ENCODE results near the gene LAIR2. TPM values are rescaled to one million over a fixed set of nuclear protein-coding genes. Genes with fewer than 3 reads are reported as not detected.
A peak's percentile ranks its signal among the peaks of the same experiment; 100 is the strongest.

The LAIR2 gene
- total and polyA plus RNA-seq, 9 donors, result 0.29 to 0.41 TPM; not detected in 7

- DNase-seq, result no peak
- no peaks in the 10 kb centered on the region for H3K36me3 ChIP-seq (ENCODE audit: control insufficient read depth, insufficient read depth, low read length)
- no peak overlapping the region for H3K27ac ChIP-seq (ENCODE audit: low read length)
- no peak overlapping the region for H3K4me3 ChIP-seq (ENCODE audit: low read length)
- peaks cover 4% of the 10 kb centered on the region for H3K27me3 ChIP-seq (ENCODE audit: control insufficient read depth, insufficient read depth, low read length)
- H3K9me3 ChIP-seq (replicated peaks; ENCODE audit: control insufficient read depth, low read depth, low read length), result no peaks in the 10 kb centered on the region
- peaks cover 10% of the 10 kb centered on the region for H3K4me1 ChIP-seq (ENCODE audit: control insufficient read depth, insufficient read depth, low read length)
- WGBS (ENCODE audit: insufficient coverage), result 85% methylated on average over 2 of the region's 3 CpGs
Observed at GRCh38 chr19:54477650-54478049, 25.0 kb upstream of the LAIR2 start.

GRCh38 chr19:54478677-54479266 lies 23.9 kb upstream of the LAIR2 start:
- Histone ChIP-seq H3K4me1 (ENCODE audit: control insufficient read depth, insufficient read depth, low read length) (peaks cover 3% of the 10 kb centered on the region), H3K27ac (ENCODE audit: low read length) (no peak overlapping the region), H3K27me3 (ENCODE audit: control insufficient read depth, insufficient read depth, low read length) (peaks cover 2% of the 10 kb centered on the region), H3K4me3 (ENCODE audit: low read length) (no peak overlapping the region), H3K9me3 (replicated peaks; ENCODE audit: control insufficient read depth, low read depth, low read length) (no peaks in the 10 kb centered on the region), H3K36me3 (ENCODE audit: control insufficient read depth, insufficient read depth, low read length) (no peaks in the 10 kb centered on the region)
- WGBS (ENCODE audit: insufficient coverage), result 0% methylated on average over 1 of the region's 10 CpGs
- DNase-seq, result peak; percentile 59

GRCh38 chr19:54480051-54480450 lies 22.6 kb upstream of the LAIR2 start:
- Histone ChIP-seq H3K9me3 (replicated peaks; ENCODE audit: control insufficient read depth, low read depth, low read length) (no peaks in the 10 kb centered on the region), H3K4me3 (ENCODE audit: low read length) (no peak overlapping the region), H3K36me3 (ENCODE audit: control insufficient read depth, insufficient read depth, low read length) (no peaks in the 10 kb centered on the region), H3K27ac (ENCODE audit: low read length) (no peak overlapping the region), H3K4me1 (ENCODE audit: control insufficient read depth, insufficient read depth, low read length) (no peaks in the 10 kb centered on the region), H3K27me3 (ENCODE audit: control insufficient read depth, insufficient read depth, low read length) (peaks cover 2% of the 10 kb centered on the region)
- no CpG with 5 or more reads among the region's 2 CpGs for WGBS (ENCODE audit: insufficient coverage)
- DNase-seq, result no peak

GRCh38 chr19:54481326-54481930 lies 21.2 kb upstream of the LAIR2 start:
- no peak overlapping the region for H3K4me3 ChIP-seq (ENCODE audit: low read length)
- peak; percentile 72 for DNase-seq
- H3K4me1 ChIP-seq (ENCODE audit: control insufficient read depth, insufficient read depth, low read length), result no peaks in the 10 kb centered on the region
- no peaks in the 10 kb centered on the region for H3K36me3 ChIP-seq (ENCODE audit: control insufficient read depth, insufficient read depth, low read length)
- no peaks in the 10 kb centered on the region for H3K9me3 ChIP-seq (replicated peaks; ENCODE audit: control insufficient read depth, low read depth, low read length)
- no peak overlapping the region for H3K27ac ChIP-seq (ENCODE audit: low read length)
- WGBS (ENCODE audit: insufficient coverage), result under 1% methylated on average over 10 of the region's 16 CpGs
- peaks cover 2% of the 10 kb centered on the region for H3K27me3 ChIP-seq (ENCODE audit: control insufficient read depth, insufficient read depth, low read length)

- DNase-seq, result no peak
- no peaks in the 10 kb centered on the region for H3K36me3 ChIP-seq (ENCODE audit: control insufficient read depth, insufficient read depth, low read length)
- no peak overlapping the region for H3K27ac ChIP-seq (ENCODE audit: low read length)
- peaks cover 2% of the 10 kb centered on the region for H3K27me3 ChIP-seq (ENCODE audit: control insufficient read depth, insufficient read depth, low read length)
- H3K4me3 ChIP-seq (ENCODE audit: low read length), result no peak overlapping the region
- WGBS (ENCODE audit: insufficient coverage), result no CpG with 5 or more reads among the region's 3 CpGs
- no peaks in the 10 kb centered on the region for H3K4me1 ChIP-seq (ENCODE audit: control insufficient read depth, insufficient read depth, low read length)
- no peaks in the 10 kb centered on the region for H3K9me3 ChIP-seq (replicated peaks; ENCODE audit: control insufficient read depth, low read depth, low read length)
Observed at GRCh38 chr19:54482889-54483288, 19.7 kb upstream of the LAIR2 start.

GRCh38 chr19:54484451-54484850 lies 18.2 kb upstream of the LAIR2 start:
- Histone ChIP-seq H3K27me3 (ENCODE audit: control insufficient read depth, insufficient read depth, low read length) (peaks cover 2% of the 10 kb centered on the region), H3K9me3 (replicated peaks; ENCODE audit: control insufficient read depth, low read depth, low read length) (no peaks in the 10 kb centered on the region)
- DNase-seq, result no peak

GRCh38 chr19:54485851-54486250 lies 16.8 kb upstream of the LAIR2 start:
- Histone ChIP-seq H3K27ac (ENCODE audit: low read length) (no peak overlapping the region), H3K4me3 (ENCODE audit: low read length) (no peak overlapping the region), H3K36me3 (ENCODE audit: control insufficient read depth, insufficient read depth, low read length) (no peaks in the 10 kb centered on the region), H3K9me3 (replicated peaks; ENCODE audit: control insufficient read depth, low read depth, low read length) (no peaks in the 10 kb centered on the region), H3K27me3 (ENCODE audit: control insufficient read depth, insufficient read depth, low read length) (peaks cover 2% of the 10 kb centered on the region), H3K4me1 (ENCODE audit: control insufficient read depth, insufficient read depth, low read length) (no peaks in the 10 kb centered on the region)
- no peak for DNase-seq
- WGBS (ENCODE audit: insufficient coverage), result no CpG with 5 or more reads among the region's 5 CpGs

More at GRCh38 chr19:54484451-54484850, 18.2 kb upstream of the LAIR2 start:
- no peak overlapping the region for H3K4me3 ChIP-seq (ENCODE audit: low read length)
- 75% methylated on average over 9 of the region's 10 CpGs for WGBS (ENCODE audit: insufficient coverage)
- no peak overlapping the region for H3K27ac ChIP-seq (ENCODE audit: low read length)
- H3K4me1 ChIP-seq (ENCODE audit: control insufficient read depth, insufficient read depth, low read length), result no peaks in the 10 kb centered on the region
- no peaks in the 10 kb centered on the region for H3K36me3 ChIP-seq (ENCODE audit: control insufficient read depth, insufficient read depth, low read length)

- H3K4me1 ChIP-seq (ENCODE audit: control insufficient read depth, insufficient read depth, low read length), result no peaks in the 10 kb centered on the region
- no peaks in the 10 kb centered on the region for H3K36me3 ChIP-seq (ENCODE audit: control insufficient read depth, insufficient read depth, low read length)
- 64% methylated on average over 4 of the region's 7 CpGs for WGBS (ENCODE audit: insufficient coverage)
- peaks cover 2% of the 10 kb centered on the region for H3K27me3 ChIP-seq (ENCODE audit: control insufficient read depth, insufficient read depth, low read length)
- no peak for DNase-seq
- no peak overlapping the region for H3K27ac ChIP-seq (ENCODE audit: low read length)
- H3K9me3 ChIP-seq (replicated peaks; ENCODE audit: control insufficient read depth, low read depth, low read length), result no peaks in the 10 kb centered on the region
- no peak overlapping the region for H3K4me3 ChIP-seq (ENCODE audit: low read length)
Observed at GRCh38 chr19:54489341-54489740, 13.3 kb upstream of the LAIR2 start.

- 69% methylated on average over 7 of the region's 9 CpGs for WGBS (ENCODE audit: insufficient coverage)
- H3K27me3 ChIP-seq (ENCODE audit: control insufficient read depth, insufficient read depth, low read length), result peaks cover 2% of the 10 kb centered on the region
- no peaks in the 10 kb centered on the region for H3K9me3 ChIP-seq (replicated peaks; ENCODE audit: control insufficient read depth, low read depth, low read length)
- no peaks in the 10 kb centered on the region for H3K4me1 ChIP-seq (ENCODE audit: control insufficient read depth, insufficient read depth, low read length)
- no peak for DNase-seq
- H3K27ac ChIP-seq (ENCODE audit: low read length), result no peak overlapping the region
- H3K36me3 ChIP-seq (ENCODE audit: control insufficient read depth, insufficient read depth, low read length), result no peaks in the 10 kb centered on the region
- no peak overlapping the region for H3K4me3 ChIP-seq (ENCODE audit: low read length)
Observed at GRCh38 chr19:54489766-54490165, 12.9 kb upstream of the LAIR2 start.

- Histone ChIP-seq H3K9me3 (replicated peaks; ENCODE audit: control insufficient read depth, low read depth, low read length) (no peaks in the 10 kb centered on the region), H3K36me3 (ENCODE audit: control insufficient read depth, insufficient read depth, low read length) (no peaks in the 10 kb centered on the region), H3K4me1 (ENCODE audit: control insufficient read depth, insufficient read depth, low read length) (no peaks in the 10 kb centered on the region), H3K27ac (ENCODE audit: low read length) (no peak overlapping the region), H3K4me3 (ENCODE audit: low read length) (no peak overlapping the region), H3K27me3 (ENCODE audit: control insufficient read depth, insufficient read depth, low read length) (peaks cover 2% of the 10 kb centered on the region)
- WGBS (ENCODE audit: insufficient coverage), result 85% methylated on average over 11 of the region's 18 CpGs
- DNase-seq, result no peak
Observed at GRCh38 chr19:54492568-54492967, 10.1 kb upstream of the LAIR2 start.
